Fibroblast of mammary gland (primary cell): Measurements from ENCODE around the gene SND1.

Experiments used
- DNase-seq: peaks from one replicate; pipeline ENCODE4 v3.0.0-alpha.2; 2010; ENCODE audit warnings: low read depth
- H3K4me3 ChIP-seq: 2 replicates; pipeline ENCODE4 v1.5.1; 2011; ENCODE audit warnings: low read depth, mild to moderate bottlenecking, low read length, moderate library complexity; ENCODE audit not compliant: control insufficient read depth
- TF ChIP-seq, protein P1 (sequence below): conservative IDR thresholded peaks from 2 replicates; pipeline ENCODE4 v1.5.1; 2011; ENCODE audit warnings: low read depth, low read length, inconsistent platforms; ENCODE audit not compliant: control insufficient read depth, insufficient read depth

Gene SND1

DNA sequence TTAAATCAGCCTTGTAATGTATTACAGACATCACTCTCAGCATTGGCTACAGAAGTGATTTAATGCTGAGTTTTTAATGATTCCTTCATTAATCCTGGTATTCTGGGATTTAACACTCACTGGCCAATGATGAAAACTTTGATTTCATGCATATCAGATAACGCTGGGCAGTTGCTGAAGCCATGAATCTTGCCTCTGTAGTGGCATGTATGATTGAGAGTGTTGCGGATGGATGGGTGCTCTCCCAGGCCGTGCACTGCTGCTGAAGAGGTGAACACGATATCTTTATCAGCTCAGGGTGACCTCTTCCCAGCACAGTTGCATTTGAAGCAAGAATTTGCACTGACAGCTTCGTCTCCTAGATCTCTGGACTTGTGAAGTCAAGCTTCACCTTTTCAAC, 210.5 kb downstream of the SND1 start:
- TF ChIP-seq, protein P1, sequence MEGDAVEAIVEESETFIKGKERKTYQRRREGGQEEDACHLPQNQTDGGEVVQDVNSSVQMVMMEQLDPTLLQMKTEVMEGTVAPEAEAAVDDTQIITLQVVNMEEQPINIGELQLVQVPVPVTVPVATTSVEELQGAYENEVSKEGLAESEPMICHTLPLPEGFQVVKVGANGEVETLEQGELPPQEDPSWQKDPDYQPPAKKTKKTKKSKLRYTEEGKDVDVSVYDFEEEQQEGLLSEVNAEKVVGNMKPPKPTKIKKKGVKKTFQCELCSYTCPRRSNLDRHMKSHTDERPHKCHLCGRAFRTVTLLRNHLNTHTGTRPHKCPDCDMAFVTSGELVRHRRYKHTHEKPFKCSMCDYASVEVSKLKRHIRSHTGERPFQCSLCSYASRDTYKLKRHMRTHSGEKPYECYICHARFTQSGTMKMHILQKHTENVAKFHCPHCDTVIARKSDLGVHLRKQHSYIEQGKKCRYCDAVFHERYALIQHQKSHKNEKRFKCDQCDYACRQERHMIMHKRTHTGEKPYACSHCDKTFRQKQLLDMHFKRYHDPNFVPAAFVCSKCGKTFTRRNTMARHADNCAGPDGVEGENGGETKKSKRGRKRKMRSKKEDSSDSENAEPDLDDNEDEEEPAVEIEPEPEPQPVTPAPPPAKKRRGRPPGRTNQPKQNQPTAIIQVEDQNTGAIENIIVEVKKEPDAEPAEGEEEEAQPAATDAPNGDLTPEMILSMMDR, result no peak
- H3K4me3 ChIP-seq, result no peak overlapping the region

DNA sequence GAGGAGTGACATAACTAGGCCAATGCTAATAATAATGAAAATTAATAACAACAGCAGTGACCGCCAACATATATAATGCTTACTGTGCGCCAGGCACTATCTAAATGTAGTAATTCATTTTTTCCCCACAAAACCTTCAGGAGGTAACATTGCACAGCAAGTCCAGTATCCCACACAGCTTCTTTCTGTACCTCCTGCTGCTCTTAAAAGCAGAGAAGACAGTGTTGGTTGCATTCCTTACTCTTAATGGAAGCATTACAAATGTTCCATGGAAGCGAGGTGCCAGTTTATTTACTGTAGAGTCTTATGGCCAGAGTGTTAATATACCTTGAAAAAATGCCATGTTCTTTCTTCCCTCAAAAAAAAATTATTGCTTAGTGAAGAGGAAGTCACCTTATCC, 211.1 kb downstream of the SND1 start:
- TF ChIP-seq, protein P1, result no peak
- no peak overlapping the region for H3K4me3 ChIP-seq
- no peak for DNase-seq

More for the DNA sequence above, 210.5 kb downstream of the SND1 start:
- DNase-seq, result no peak

DNA sequence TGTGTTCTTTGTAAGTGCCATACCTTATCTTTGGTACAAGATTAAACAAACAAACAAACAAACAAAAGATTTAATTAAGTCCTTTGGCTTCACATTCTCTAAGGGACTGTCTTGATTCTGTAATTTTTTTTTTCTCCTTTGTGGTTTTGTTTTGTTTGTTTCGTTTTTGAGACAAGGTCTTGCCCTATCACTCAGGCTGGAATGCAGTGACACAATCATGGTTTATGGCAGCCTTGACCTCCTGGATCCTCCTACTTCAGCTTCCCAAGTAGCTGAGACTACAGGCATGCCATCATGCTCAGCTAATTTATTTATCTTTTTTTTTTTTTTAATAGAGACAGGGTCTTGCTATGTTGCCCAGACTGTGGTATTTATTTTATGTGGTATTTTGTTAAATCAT, 213.5 kb downstream of the SND1 start:
- TF ChIP-seq, protein P1, result no peak
- peak; percentile 71 for DNase-seq
- H3K4me3 ChIP-seq, result no peak overlapping the region

DNA sequence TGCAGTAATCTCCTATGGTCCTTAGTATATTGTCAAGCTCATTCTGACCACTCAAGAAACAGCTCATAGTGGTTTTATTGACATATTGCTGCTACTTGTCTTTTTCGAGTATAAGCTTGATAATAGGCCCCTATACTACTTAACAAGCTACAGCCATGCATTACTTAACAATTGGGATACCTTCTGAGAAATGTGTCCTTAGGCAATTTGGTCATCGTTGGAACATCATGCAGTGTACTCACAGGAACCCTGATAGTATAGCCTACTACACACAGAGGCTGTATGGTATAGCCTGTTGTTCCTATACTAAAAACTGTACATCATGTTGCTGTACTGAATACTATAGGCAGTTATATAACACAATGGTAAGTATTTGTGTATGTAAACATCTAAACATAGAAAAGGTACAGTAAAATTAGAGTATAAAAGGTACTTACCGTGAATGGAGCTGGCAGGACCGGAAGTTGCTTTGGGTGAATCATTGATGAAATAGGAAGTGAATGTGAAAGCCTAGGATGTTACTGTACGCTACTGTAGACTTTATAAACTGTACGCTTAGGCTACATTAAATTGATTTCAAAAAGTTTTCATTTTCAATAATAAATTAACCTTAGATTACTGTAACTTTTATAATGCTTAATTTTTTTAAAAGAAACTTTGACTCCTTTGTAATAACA, 218.4 kb downstream of the SND1 start:
- TF ChIP-seq, protein P1, result no peak
- no peak for DNase-seq
- H3K4me3 ChIP-seq, result no peak overlapping the region

DNA sequence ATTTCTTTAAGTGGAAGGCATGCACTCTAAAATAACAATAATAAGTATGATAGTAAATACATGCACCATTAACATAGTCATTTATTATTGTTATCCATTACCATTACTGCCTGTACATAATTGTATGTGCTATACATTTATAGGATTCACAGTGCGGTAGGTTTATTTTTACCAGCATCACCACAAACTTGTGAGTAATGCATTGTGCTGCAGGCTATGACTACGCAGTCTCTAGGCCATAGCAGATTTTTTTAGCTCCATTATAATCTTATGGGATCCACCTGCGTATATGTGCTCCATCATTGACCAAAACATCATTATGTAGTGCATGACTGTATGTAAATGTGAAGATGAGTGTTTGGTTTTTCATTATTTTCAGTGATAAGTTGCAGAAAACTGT, 219.2 kb downstream of the SND1 start:
- no peak for DNase-seq
- TF ChIP-seq, protein P1, result no peak

DNA sequence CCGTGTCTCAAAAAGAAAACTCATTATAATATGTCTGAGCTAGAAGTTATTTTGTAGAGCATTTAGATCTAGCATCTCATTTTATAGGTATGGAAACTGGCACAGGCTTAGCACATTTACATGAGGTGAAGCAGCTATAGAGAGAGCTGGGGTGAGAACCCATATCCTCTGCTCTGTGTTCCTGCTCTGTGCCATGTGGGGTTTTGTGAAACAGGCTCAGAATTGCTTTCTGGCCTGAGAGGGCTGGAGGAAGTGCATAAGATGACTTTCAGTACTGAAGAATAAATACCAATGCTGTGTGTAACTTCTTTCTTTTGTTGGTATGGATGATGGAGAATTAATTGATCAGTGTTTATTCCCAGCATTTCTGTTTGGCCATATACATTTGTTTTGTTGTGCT, 220.1 kb downstream of the SND1 start:
- no peak overlapping the region for H3K4me3 ChIP-seq
- DNase-seq, result no peak
- TF ChIP-seq, protein P1, result no peak

More for the DNA sequence above, 219.2 kb downstream of the SND1 start:
- H3K4me3 ChIP-seq, result no peak overlapping the region
